HS-5 (cell line): ENCODE measurements around the gene DSTYK.

Experiments used
- DNase-seq: peaks from one replicate; pipeline ENCODE4 v3.0.0-alpha.2; 2012; ENCODE audit warnings: low read depth

DSTYK gene

GRCh38 chr1:205211169-205211838, at the start of gene DSTYK:
Gene DSTYK (minus strand): TSS chr1:205211702. CDS start chr1:205211535, 167 bp downstream.
- DNase-seq = peak; percentile 83

GRCh38 chr1:205259998-205260397, 48.5 kb upstream of the DSTYK start:
- DNase-seq = no peak

- no peak for DNase-seq
Observed at GRCh38 chr1:205259324-205259832, 47.9 kb upstream of the DSTYK start.

GRCh38 chr1:205258719-205259118, 47.2 kb upstream of the DSTYK start:
- DNase-seq = no peak

GRCh38 chr1:205258261-205258691, 46.8 kb upstream of the DSTYK start:
- DNase-seq = no peak

- DNase-seq = no peak
Observed at GRCh38 chr1:205257735-205258134, 46.2 kb upstream of the DSTYK start.

GRCh38 chr1:205256951-205257625, 45.6 kb upstream of the DSTYK start:
- DNase-seq = no peak

- peak; percentile 39 for DNase-seq
Observed at GRCh38 chr1:205255941-205256780, 44.7 kb upstream of the DSTYK start.

- DNase-seq = no peak
Observed at GRCh38 chr1:205251576-205251975, 40.1 kb upstream of the DSTYK start.

- DNase-seq = no peak
Observed at GRCh38 chr1:205250699-205251098, 39.2 kb upstream of the DSTYK start.

- no peak for DNase-seq
Observed at GRCh38 chr1:205249651-205250050, 38.1 kb upstream of the DSTYK start.

GRCh38 chr1:205248793-205249601, 37.5 kb upstream of the DSTYK start:
- DNase-seq = no peak

- DNase-seq = no peak
Observed at GRCh38 chr1:205247130-205247921, 35.8 kb upstream of the DSTYK start.

GRCh38 chr1:205246351-205247119, 35.0 kb upstream of the DSTYK start:
- DNase-seq = no peak

- no peak for DNase-seq
Observed at GRCh38 chr1:205245096-205245495, 33.6 kb upstream of the DSTYK start.

GRCh38 chr1:205244384-205244783, 32.9 kb upstream of the DSTYK start:
- no peak for DNase-seq

- no peak for DNase-seq
Observed at GRCh38 chr1:205243350-205244191, 32.1 kb upstream of the DSTYK start.

- DNase-seq = no peak
Observed at GRCh38 chr1:205241366-205242030, 30.0 kb upstream of the DSTYK start.

- no peak for DNase-seq
Observed at GRCh38 chr1:205240569-205240968, 29.1 kb upstream of the DSTYK start.
